Left renal pelvis (tissue), 4 donors: ENCODE results near the gene COA8. TPM values are rescaled to one million over a fixed set of nuclear protein-coding genes. Genes with fewer than 3 reads are reported as not detected.
A peak's percentile ranks its signal among the peaks of the same experiment; 100 is the strongest.

ENCODE experiments used
- DNase-seq, 4 donors: peaks; one replicate each; pipeline ENCODE4 v3.0.0-alpha.2; 2013; ENCODE audit warnings: low read depth in 4 of 4, low spot score in 3 of 4
- polyA plus RNA-seq, 4 donors: library from polyadenylated mRNA; unstranded; fragments of 120-200 nt; gene quantifications; one replicate each; pipeline ENCODE4 v1.2.1, GENCODE V29; 2013; ENCODE audit not compliant: insufficient read length in 4 of 4

COA8 gene
- polyA plus RNA-seq, 4 donors, result 26.7 to 46.0 (median 42.1) TPM

DNA sequence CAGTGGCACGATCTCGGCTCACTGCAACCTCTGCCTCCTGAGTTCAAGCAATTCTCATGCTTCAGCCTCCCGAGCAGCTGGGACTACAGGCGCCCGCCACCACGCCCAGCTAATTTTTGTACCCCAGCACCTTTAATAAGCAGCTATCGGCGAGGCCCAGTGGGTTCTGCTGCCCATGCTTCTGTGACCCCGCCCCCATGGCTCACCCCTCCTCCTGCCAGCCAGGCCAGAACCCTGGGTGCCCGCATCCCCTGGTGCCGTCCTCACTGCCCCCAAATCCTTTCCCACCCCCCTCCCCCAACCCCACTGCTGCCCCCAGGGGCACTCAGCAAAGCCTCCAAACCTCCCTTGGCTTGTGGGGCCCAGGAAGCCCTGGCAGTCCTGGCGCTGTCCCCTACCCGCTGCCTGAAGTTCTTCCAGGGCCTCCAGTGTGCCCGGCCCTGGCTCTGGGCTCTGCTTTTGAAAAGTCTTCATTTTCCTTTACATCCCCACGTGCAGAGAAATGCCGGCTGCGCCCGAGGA, 14.8 kb upstream of the COA8 start:
- DNase-seq, result no peak

DNA sequence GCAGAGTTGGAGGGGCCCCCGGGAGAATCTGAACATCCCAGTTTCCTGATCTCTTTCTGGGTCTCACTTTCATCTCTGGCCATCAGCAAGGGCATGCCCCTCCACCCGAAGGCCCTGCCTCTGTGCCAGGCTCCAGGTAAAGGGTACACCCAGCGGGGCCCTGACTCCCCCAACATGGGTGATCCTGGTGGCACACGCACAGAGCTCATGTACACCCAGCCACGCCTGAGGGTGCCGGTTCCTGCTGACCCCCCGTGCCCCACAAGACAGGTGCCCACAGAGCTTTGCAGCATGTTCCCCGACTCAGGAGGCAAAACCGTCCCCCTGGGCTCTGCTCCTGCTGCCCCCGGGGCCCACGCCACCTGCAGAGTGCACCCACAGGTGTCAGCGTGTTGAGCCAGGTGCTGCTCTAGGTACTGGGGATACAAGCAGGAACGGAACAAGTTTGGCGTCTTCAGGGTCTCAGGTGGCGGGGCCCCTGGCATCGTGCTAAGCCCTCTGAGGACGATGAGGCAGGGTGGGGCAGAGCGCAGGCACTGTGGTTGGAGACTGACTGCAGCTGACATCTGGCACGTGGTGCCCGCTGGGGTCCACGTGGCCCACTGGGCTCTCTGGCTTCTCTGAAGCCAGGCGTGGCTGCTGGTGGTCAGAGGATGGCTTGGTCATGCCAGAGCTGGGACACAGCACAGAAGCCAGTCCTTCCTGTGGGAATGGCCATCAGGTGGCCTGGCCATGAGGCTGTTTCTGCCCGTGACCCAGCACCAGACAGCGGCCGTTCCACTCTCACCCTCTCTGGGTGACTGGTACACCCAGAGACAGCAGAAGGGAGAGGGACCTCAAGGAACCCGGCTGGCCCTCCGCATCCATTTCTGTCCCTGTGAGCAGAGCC, 14.1 kb upstream of the COA8 start:
- DNase-seq, result no peak

DNA sequence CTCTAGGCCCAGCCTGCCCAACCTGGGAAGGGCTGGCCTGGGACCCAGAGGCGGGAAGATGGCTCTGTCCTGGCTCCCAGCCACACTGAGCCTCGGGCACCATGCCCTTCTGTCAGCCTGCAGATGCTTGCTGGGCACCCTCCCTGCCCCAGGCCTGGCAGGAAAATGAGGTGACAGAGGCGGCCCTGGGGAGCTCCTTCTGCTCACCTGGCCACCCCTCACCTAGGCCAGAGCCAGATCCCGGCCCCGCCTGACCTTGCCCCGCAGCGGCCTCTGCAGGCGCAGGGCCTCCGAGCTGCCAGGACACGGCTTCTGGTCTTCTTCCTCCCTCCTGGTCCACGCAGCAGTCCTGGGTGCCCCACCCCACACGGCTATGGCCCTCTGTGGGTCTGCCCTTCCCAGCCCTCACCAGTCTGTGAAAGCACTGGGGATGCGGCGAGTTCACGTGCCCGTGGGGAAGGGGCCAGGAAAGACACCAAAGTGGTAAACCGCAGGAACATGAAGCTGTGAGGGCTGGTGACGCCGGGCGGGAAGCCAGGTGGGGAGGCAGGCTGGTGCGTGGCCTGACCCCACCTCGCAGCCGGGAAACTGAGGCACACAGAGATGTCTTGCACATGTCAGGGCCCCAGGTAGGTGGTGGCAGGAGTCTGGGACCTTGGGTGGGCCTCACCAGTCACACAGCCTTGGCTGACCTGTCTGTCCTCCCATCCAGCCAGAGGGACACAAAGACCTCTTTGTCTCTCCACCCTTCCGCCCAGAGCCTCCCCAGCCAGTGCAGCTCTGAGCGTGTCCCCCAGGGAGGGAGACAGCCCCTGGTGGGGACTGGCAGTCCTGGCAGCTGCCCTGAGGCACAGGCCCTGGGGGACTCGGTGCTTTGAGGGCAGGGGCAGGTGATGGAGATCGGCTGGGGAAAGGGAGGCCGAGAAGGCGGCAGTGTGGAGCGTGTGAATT, 13.1 kb upstream of the COA8 start:
- no peak for DNase-seq

DNA sequence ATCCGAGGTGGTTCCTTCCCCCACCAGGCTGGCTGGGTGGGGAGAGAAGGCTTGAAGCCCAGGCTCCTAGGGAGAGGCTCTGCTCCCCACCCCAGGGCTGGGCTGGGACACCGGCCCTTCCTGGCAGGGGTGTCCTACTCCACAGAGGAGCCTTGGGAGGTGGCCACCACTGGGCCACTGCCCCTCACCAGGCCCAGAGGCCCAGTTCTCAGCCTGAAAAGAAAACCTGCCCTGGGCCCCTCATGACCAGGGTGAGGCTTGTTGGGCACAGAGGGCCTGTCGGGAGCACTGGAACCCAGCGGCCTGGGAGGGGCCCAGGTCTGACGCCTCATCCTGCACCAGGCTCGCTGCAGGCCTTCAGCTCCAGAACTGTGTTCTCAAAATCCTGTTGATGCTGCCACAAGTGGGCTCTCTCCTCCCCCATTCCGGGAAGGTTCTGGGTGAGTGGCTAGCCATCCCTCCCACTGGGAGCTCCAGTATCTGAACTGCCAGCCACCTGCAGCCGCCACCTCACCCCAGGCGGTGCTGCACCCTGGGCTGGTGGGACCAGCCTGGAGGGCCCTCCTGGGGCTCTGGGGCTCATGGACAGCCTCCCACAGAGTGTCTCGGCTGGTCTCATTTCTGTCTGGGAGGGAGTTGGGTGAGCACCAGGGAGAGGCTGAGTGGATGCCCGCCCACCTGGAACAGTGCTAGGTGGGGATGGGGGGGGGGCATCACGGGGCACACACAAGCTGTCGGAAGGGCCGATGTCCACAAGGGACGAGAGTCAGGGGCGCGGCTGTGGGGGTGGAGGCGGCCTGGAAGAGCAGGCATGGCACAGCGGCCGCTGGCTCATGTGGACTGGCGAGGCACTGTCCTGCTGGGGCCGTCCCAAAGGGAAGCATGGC, 12.1 kb upstream of the COA8 start:
- no peak for DNase-seq

DNA sequence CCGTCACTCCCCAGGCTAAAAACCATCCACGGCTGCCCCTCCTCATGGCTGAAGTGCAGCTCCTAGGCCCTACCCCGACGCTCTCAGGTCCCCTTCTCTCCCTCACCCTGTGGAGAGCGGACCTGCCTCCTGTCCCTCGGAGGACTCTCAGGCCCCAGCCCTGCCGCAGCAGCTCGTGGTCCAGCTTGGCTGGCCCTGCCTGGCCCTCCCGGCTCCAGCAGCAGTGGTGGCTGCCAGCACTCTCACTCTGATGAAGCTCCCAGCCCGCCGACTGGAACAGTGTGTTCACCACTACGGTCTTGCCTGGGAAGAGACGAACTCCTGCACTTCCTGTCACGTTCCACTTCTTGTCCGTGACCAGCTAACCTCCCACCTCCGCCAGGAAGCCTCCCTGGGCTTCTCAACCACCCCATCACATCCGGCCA, 11.4 kb upstream of the COA8 start:
- DNase-seq, result no peak

DNA sequence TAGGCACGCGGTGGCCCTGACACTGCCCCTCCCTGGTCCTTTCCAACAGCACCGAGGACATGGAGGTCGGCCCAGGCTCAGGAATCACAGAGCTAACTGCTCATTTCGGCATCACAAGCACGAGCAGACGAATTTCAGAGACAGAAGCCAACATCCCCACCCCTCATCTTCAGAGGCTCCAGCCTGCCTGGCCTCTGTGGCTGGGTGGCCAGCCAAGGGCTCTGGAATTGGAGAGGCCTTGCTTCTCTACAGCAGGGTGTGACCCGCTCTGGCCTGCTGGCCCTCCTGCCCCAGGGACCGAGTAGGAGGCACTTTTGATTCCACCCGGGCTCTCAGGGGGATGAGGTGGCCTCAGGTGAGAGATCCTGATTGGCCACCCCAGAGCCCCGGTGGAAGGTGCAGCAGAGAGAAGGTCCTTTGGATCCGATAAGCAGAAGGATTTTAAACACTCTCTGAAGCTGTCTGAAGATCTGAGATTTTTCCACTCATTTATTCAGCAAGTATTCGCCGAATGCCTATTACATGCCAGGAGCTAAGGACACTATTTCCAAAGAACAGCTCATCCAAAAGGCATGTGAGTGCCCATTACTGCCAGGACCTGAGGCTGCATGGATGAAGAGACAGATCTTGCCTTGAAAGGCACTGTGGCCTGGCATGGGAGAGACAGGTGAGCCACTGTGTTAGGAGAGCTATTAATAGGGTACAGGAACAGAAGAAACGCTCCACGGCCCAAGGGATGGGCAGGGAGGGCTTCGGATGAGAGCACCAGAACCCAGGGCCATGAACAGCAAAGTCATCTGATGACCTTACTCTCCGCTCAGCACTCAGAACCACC, 10.5 kb upstream of the COA8 start:
- no peak for DNase-seq

DNA sequence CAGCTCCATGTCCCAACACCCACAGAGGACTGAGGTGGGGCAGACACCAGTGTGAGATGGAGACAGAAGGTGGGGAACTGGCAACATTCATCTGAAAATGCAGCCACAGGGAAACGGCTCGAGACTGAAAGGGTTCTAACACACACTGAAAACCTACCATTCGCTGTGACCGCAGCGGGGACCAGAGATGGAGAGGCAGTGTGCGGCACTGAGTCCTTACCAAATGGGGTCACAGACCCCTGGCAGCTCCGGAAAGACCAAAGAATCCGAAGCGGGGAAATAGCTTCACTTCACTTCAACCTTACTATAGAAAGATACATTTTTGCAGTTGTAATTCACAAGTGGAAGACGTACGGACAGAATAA, 9.9 kb upstream of the COA8 start:
- no peak for DNase-seq

DNA sequence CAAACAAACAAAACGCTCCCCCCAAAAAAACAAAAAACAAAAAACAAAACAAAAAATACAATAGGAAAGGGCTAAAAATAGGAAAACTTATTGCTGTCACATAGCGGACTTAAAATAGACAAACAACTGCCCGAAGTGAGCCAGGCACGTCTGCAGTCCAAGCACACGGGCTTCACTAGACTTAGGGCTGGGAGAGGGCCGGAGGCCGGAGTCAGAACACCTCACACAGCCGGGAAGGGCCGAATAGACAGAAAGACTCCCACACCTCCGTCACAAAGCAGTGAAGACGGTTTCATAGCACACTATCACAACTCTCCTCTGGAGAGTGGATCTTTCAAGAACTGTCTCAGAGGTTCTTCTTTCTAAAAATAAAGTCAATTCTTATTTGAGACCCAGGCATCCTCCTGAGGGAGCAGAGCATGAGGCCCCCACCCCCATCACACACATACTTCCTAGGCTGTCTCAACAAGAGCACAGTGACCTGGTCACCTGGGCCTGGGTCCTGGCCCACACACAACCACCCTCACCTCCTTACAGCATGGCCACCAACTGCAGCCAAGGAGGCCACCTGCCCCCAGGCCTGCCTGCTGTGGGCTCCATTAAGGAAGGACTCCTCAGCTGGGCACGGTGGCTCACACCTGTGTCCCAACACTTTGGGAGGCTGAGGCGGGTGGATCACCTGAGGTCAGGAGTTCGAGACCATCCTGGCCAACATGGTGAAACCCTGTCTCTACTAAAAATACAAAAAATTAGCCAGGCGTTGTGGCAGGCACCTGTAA, 7.0 kb upstream of the COA8 start:
- no peak for DNase-seq

DNA sequence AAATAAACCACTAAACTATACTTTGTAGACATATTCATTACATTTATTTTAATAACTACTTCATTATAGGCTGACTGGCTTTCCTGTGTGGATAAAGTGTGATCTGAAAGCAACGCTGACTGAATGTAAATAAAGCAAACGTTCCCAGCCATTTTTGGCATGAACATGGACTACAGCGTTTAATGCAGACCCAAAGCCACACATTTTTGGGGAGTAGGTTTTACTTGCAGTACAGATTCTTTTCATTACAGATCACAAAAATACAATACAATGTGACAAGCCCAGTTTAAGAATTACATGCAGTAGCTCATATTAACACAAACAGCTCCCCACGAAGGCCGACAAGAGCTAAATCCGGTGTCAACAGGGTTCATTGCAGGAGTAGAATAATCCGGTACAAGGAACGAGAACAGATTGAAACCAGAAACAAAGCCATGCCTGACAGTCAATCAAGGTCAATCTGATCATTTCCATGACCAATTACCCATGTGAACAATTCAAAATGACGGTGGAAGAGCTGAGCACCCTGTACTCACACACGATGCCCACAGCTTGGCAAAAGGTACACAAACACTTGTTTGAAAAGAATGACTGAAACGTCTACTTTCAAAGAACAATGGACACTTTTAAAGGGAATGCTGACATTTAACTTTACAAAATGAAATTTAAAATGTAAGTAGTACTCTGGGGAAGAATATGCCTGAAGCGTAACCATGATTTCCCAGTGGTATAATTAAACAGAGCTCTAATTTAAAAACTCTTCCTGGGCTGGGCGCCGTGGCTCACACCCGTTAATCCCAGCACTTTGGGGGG, 5.6 kb upstream of the COA8 start:
- no peak for DNase-seq

DNA sequence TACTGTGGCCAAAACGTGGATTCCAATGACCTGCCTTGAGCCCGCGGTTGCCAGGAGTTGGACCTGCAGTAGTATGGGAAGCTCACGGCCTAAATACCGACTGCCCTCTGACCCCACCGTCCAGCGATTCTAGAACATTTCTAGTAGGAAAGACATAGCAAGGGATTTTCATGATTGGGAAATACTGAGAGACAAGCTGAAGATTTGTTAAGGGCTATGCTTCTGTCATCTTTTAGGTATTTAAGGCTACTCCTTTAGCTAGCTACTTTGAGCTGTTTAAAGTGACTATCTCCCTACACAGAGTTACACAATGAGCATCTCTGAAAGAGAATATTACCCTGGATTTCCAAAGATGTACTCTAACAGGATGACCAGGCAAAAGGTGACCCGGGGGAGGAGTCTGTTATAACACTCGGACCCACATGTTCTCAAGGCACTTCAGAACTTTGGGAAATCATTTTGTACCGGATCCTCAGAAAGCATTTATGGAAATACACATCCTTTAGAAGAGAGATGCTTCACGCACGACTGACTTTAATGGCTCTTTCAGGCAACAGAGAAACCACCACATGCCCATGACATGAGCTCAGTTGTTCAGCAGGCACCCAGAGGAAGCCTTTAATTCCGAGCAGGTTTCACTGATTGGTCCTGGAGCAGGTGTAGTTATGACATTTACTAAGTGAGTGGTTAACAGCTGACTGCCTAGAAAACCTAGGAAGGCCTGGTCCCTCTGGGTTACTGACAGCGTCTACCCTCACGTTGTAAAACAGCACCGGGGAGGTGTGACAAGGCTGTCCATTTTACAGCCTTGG, 4.5 kb upstream of the COA8 start:
- peak in 2 of 4 donors; percentile 56 to 73 for DNase-seq

DNA sequence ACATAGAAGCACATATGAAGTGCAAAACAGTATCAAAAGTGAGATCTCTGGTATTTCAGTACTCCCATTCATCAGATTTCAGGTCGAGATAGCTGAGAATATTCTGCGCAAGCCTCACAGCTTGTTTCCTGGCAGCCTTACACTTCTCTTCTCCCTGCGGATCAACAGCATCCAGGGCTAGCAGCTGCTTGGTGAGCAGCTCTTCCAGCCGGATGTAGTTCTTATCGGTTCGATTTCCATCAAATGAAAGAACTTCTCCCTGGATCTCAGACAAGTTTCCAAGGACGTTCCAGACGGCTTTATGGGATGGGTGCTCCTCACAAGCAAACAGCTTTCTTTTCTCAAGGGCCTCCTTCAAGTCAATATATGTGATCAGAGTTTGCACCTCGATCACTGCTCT, 3.0 kb upstream of the COA8 start:
- no peak for DNase-seq

DNA sequence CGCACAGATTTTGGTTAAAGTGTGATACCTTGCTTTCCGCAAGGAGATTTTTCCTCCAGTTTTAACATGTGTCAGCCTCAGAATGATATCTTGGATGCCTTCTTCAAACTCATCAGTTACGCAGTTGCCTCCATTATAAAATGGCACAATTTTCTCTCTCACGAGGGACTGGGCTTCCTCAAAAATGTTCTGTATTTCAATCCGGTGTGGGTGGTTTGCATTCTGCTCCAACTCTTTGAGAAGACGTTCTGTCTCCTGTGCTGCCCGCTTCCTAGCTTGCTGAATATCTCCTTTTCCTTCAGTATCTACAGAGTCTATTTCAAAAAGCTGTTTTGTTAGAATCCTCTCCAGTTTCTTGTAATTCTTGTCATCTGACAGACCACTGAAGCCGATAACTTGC, 2.1 kb upstream of the COA8 start:
- DNase-seq, result no peak

DNA sequence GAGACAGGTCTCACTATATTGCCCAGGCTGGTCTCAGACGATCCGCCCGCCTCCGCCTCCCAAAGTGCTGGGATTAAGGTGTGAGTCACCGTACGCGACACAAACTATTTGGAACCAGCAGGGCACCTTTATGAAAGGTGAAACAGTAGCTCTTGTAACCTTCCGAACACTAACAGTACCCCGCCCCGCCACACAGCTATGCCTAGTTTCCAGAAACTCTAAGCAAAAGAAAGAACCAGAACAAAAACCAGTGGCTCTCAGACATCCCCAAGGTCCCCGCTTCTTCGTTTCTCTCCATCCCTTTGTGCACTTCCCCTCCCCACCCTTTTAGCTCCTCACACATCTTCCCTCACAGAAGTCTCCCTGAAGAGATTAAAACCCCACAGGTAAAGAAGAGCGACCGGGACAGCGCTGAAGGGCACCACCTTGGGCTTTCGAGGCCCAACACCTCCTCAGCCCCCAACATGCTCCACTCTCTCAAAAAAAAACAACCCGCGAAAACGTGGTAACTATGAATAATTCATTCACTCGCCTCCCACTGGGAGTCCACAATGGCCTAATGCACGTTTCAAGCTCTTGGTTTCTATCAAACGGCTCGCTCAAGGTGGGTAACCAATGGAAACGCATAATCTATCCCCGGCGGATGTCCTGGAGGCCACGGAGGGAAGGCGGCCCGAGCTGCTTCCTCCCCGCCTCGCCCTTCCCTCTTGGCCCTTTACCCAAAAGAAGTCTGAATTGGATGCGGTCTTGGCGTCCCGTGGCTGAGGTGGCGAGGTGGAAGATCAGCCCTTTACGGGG, 1.2 kb upstream of the COA8 start:
- DNase-seq, result no peak

DNA sequence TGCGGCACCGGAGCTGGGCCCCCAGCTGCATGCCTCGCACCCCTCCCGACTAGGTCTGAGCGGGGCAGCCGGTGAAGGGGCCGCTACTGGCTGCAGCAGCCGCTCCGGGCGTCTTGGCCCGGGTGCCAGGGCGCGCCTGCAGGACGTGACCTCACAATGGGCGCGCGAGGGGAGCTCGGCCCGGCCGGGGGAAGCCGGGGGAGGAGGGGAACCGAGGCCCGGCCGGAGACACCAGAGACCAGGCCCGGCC, 656 bp upstream of the COA8 start:
- no peak for DNase-seq

DNA sequence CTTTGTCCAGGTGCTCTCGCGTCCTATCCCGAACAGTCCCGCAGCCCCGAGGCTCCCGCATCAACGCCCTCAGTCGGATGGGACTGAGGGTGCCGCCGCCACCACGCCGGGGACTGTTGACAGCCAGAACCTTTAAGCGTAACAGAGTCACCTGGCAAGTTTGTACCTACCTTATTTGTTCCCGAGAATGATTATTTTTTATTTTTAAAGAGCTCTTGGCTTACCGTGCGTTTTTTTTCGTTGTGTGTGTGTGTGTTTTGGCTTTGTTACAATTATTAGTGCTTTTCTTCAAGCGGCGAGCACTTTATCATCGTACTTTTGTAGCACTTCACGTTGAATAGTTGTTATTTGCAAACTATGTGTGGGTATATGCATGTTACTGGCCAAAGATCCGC, 463 bp downstream of the COA8 start:
- DNase-seq, result no peak

DNA sequence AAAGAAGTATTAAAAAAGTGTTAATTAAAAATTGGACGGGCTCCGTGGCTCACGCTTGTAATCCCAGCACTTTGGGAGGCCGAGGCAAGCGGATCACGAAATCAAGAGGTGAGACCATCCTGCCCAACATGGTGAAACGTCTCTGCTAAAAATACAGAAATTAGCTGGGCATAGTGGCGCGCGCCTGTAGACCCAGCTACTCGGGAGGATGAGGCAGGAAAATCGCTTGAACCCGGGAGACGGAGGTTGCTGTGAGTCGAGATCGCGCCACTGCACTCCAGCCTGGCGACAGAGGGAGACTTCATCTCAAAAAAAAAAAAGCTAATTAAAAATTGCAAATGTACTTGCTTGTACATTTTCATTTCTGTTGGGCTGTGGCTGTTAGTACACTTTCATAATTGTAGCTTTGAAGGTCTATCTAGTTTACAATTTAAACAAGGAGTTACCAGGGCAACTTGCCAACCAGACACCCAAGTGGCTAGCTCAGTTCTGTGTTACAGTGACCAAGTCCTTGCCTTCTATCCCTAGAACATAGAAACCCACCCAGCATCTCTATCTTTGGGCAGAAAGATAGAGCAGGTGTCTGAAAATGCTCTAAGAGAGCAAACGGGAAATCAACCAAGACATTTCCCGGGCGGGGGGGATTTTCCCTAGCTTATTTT, 1.2 kb downstream of the COA8 start:
- DNase-seq, result no peak
